Type B pancreatic cell (in vitro differentiated cells): ENCODE measurements around the gene PANK4. TPM values are rescaled to one million over a fixed set of nuclear protein-coding genes. Genes with fewer than 3 reads are reported as not detected.

Experiments
- DNase-seq: peaks from one replicate; pipeline ENCODE4 v3.0.0; 2021; ENCODE audit warnings: mixed read lengths; ENCODE audit not compliant: unreplicated experiment; ENCODE audit errors: extremely low spot score
- H3K27ac Mint-ChIP-seq: 2 replicates; pipeline ENCODE4 v1.8.0; 2021; ENCODE audit warnings: mild to moderate bottlenecking, mixed read lengths
- H3K27me3 Mint-ChIP-seq: 2 replicates; pipeline ENCODE4 v1.8.0; 2021; ENCODE audit warnings: mixed read lengths
- H3K36me3 Mint-ChIP-seq: 2 replicates; pipeline ENCODE4 v1.8.0; 2021; ENCODE audit warnings: mixed read lengths
- H3K4me1 Mint-ChIP-seq: one replicate; pipeline ENCODE4 v1.8.0; 2021; ENCODE audit warnings: mixed read lengths; ENCODE audit not compliant: unreplicated experiment
- H3K4me3 Mint-ChIP-seq: 2 replicates; pipeline ENCODE4 v1.8.0; 2021; ENCODE audit warnings: mild to moderate bottlenecking, mixed read lengths
- H3K9me3 Mint-ChIP-seq: 2 replicates; pipeline ENCODE4 v1.8.0; 2021; ENCODE audit warnings: mixed read lengths
- CTCF ChIP-seq: fragments of 200-600 bp; sonication (generic); conservative IDR thresholded peaks from 2 replicates; pipeline ENCODE4 v1.5.0; 2021; ENCODE audit warnings: antibody characterized with exemption, mild to moderate bottlenecking
- total RNA-seq: library from RNA; stranded (reverse); gene quantifications from 2 replicates; pipeline ENCODE4 v1.2.1, GENCODE V29; 2021; ENCODE audit warnings: low replicate concordance

Gene PANK4
- total RNA-seq, 1 donor from 2014 or later: 49.1 TPM

GRCh38 chr1:2477309-2477708 lies 49.1 kb downstream of the PANK4 start:
- Mint-ChIP-seq H3K4me1 (no peaks in the 10 kb centered on the region), H3K27ac (no peak overlapping the region), H3K9me3 (no peaks in the 10 kb centered on the region), H3K27me3 (no peaks in the 10 kb centered on the region), H3K36me3 (no peaks in the 10 kb centered on the region), H3K4me3 (no peak overlapping the region)
- DNase-seq: no peak
- no peak for TF ChIP-seq CTCF

GRCh38 chr1:2476061-2476999 lies 50.1 kb downstream of the PANK4 start, which contains the start of gene PLCH2:
PLCH2 (plus strand) TSS chr1:2476289; CDS start chr1:2476589, 300 bp downstream.
- Mint-ChIP-seq H3K4me3 (no peak within 1 kb of the TSS), H3K27me3 (no peaks in the 10 kb centered on the region), H3K9me3 (no peaks in the 10 kb centered on the region), H3K27ac (no peak within 1 kb of the TSS), H3K36me3 (no peaks in the 10 kb centered on the region), H3K4me1 (no peaks in the 10 kb centered on the region)
- TF ChIP-seq CTCF: no peak
- no peak for DNase-seq

GRCh38 chr1:2475571-2475970 lies 50.8 kb downstream of the PANK4 start:
- Mint-ChIP-seq H3K27ac (no peak overlapping the region), H3K27me3 (no peaks in the 10 kb centered on the region), H3K4me1 (no peaks in the 10 kb centered on the region), H3K4me3 (no peak overlapping the region), H3K9me3 (no peaks in the 10 kb centered on the region), H3K36me3 (no peaks in the 10 kb centered on the region)
- no peak for DNase-seq
- TF ChIP-seq CTCF: no peak

DNA sequence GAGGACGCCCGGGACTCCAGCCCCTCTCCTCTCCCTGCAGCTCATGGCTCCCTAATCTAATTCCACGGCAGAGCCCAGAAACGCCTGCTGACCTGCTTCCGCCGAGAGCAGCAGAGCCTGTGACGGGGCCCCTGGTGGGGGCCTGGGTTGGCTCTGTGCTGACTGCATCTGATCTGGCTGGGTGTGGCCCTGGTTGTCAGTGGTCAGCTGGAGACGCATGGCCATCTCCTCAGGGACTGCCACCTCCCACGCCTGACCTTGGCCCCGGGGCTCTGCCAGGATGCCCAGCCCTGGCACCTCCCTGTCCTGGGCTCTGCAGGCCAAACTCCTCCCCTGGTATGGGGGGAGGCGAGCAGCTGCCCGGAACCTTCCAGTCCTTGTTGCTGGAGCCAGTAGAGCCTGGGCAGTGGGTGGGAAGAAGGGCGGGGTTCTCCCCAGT lies 51.4 kb downstream of the PANK4 start:
- TF ChIP-seq CTCF: no peak
- H3K9me3 Mint-ChIP-seq: no peaks in the 10 kb centered on the region
- no peak overlapping the region for H3K27ac Mint-ChIP-seq
- no peaks in the 10 kb centered on the region for H3K4me1 Mint-ChIP-seq
- H3K4me3 Mint-ChIP-seq: no peak overlapping the region
- no peaks in the 10 kb centered on the region for H3K36me3 Mint-ChIP-seq
- H3K27me3 Mint-ChIP-seq: no peaks in the 10 kb centered on the region
- no peak for DNase-seq

DNA sequence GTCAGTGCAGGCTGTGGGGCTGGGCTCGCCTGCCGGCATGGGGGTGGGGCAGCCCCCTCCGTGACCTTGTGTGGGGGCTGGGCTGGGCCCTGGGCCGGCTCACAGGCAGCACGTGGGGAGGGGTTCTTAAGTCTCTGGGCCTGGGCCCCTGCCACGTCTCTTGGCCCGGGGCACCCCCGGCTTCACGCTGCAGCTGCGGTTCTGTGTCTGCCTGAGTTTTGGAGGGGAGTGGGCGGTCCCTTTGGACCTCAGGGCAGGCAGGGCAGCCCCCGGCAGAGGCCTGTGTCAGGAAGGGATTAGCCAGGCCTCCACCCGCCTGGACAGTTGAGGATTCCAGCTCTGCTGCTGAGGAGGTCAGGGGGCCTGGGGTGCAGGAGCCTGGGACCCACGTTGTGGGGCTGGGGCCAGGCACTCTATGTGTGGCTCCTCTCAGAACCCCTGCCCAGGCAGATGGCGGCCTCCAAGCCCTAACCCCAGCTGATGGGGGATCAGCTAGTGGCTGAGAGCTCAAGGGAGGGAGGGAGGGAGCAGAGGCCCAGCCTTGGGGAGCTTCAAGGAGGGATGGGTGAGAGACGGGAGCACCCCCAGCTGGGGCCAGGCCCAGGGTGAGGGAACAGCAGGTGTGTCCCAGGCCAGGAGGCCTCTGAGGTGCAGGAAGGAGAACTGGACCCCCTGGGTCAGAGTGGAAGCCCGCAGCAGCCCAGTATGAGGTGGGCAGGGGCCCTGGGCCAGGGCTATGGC lies 52.1 kb downstream of the PANK4 start:
- Mint-ChIP-seq H3K4me1 (no peaks in the 10 kb centered on the region), H3K9me3 (no peaks in the 10 kb centered on the region), H3K27ac (no peak overlapping the region), H3K27me3 (no peaks in the 10 kb centered on the region), H3K36me3 (no peaks in the 10 kb centered on the region), H3K4me3 (no peak overlapping the region)
- no peak for DNase-seq
- TF ChIP-seq CTCF: no peak
